Mammary epithelial cell (primary cell): ENCODE results near the gene NHLRC1.

Experiments
- EZH2 ChIP-seq: IDR thresholded peaks from 2 replicates; pipeline ENCODE4 v1.6.1; 2012; ENCODE audit warnings: low read length, inconsistent platforms, borderline replicate concordance
- TF ChIP-seq, protein P1 (sequence below), 2 donors: IDR thresholded peaks in 1 of 2; conservative IDR thresholded peaks in 1 of 2; 2 replicates each; pipeline ENCODE4 v1.5.1; 2011 to 2012; ENCODE audit warnings: inconsistent platforms in 2 of 2, low read length in 2 of 2, mild to moderate bottlenecking in 2 of 2, control low read depth in 1 of 2, low read depth in 1 of 2; ENCODE audit not compliant: insufficient read depth in 1 of 2; ENCODE audit errors: extremely low read depth in 1 of 2

DNA sequence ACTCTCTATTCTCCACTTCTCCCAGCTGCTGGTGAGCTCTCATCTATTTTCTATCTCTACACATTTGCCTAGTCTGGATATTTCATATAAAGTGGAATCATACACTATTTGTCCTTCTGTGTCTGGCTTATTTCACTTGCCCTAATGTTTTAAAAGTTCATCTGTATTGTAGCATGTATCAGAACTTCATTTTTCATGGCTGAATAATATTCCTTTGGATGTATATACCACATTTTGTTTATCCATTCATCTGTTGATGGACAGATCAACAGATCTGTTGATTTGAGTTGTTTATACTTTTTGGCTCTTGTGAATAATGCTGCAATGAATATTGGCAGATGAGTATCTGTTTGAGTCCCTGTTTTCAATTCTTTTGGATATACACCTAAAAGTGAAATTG is 49.6 kb downstream of the NHLRC1 start:
- TF ChIP-seq, protein P1, sequence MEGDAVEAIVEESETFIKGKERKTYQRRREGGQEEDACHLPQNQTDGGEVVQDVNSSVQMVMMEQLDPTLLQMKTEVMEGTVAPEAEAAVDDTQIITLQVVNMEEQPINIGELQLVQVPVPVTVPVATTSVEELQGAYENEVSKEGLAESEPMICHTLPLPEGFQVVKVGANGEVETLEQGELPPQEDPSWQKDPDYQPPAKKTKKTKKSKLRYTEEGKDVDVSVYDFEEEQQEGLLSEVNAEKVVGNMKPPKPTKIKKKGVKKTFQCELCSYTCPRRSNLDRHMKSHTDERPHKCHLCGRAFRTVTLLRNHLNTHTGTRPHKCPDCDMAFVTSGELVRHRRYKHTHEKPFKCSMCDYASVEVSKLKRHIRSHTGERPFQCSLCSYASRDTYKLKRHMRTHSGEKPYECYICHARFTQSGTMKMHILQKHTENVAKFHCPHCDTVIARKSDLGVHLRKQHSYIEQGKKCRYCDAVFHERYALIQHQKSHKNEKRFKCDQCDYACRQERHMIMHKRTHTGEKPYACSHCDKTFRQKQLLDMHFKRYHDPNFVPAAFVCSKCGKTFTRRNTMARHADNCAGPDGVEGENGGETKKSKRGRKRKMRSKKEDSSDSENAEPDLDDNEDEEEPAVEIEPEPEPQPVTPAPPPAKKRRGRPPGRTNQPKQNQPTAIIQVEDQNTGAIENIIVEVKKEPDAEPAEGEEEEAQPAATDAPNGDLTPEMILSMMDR (conservative IDR thresholded peaks at IDR 0.05 in 1 of 2, IDR thresholded peaks at IDR 0.05 in 1 of 2; ENCODE audit: extremely low read depth in 1 of 2, insufficient read depth in 1 of 2, low read depth in 1 of 2, low read length in 2 of 2) = no peak
- no peak for TF ChIP-seq EZH2
